Measurements from ENCODE around the gene CYP4A22.
"Not testable (repeated sequence)": the region's sequence is repeated elsewhere in the genome, so short reads cannot be mapped to it uniquely, and the experiment has no call there.

CYP4A22 gene

GRCh38 chr1:47157957-47158356 lies 20.7 kb downstream of the CYP4A22 start:
- not testable (repeated sequence) for DNase-seq

- DNase-seq: no peak
Observed at GRCh38 chr1:47160716-47161115, 23.5 kb downstream of the CYP4A22 start.

GRCh38 chr1:47161298-47162040 lies 24.2 kb downstream of the CYP4A22 start:
- DNase-seq: no peak

- DNase-seq: no peak
Observed at GRCh38 chr1:47164552-47164951, 27.3 kb downstream of the CYP4A22 start.

- no peak for DNase-seq
Observed at GRCh38 chr1:47172782-47173181, 35.5 kb downstream of the CYP4A22 start.

- DNase-seq: no peak
Observed at GRCh38 chr1:47174656-47175020, 37.4 kb downstream of the CYP4A22 start.

GRCh38 chr1:47175227-47175934 lies 38.1 kb downstream of the CYP4A22 start:
- peak; percentile 17 for DNase-seq

- DNase-seq: no peak
Observed at GRCh38 chr1:47178020-47178419, 40.8 kb downstream of the CYP4A22 start.

- DNase-seq: no peak
Observed at GRCh38 chr1:47178654-47179016, 41.4 kb downstream of the CYP4A22 start.

GRCh38 chr1:47179017-47179987 lies 42.1 kb downstream of the CYP4A22 start:
- peak; percentile 86 for DNase-seq

- no peak for DNase-seq
Observed at GRCh38 chr1:47179988-47180563, 42.8 kb downstream of the CYP4A22 start.

GRCh38 chr1:47180603-47181094 lies 43.4 kb downstream of the CYP4A22 start:
- no peak for DNase-seq

- DNase-seq: no peak
Observed at GRCh38 chr1:47181095-47181954, 44.1 kb downstream of the CYP4A22 start.

- DNase-seq: no peak
Observed at GRCh38 chr1:47181955-47182675, 44.9 kb downstream of the CYP4A22 start.

- DNase-seq: no peak
Observed at GRCh38 chr1:47182676-47183235, 45.5 kb downstream of the CYP4A22 start.

- no peak for DNase-seq
Observed at GRCh38 chr1:47183308-47184089, 46.3 kb downstream of the CYP4A22 start.

- DNase-seq: no peak
Observed at GRCh38 chr1:47184090-47184821, 47.0 kb downstream of the CYP4A22 start.

- DNase-seq: no peak
Observed at GRCh38 chr1:47184822-47185677, 47.8 kb downstream of the CYP4A22 start.

All from amniotic stem cell (primary cell).